GOT3 (cell line): Measurements from ENCODE around the gene ACVR1.
"Not testable (repeated sequence)": the region's sequence is repeated elsewhere in the genome, so short reads cannot be mapped to it uniquely, and the experiment has no call there.

ENCODE experiments used
- DNase-seq: peaks from one replicate; lab custom pipeline; 2025; ENCODE audit warnings: mixed read lengths; lab: John Stamatoyannopoulos, UW

The ACVR1 gene

GRCh38 chr2:157826644-157827043 lies 49.5 kb downstream of the ACVR1 start:
- DNase-seq: not testable (repeated sequence)

- DNase-seq: no peak
These were observed 50.2 kb downstream of the ACVR1 start for GRCh38 chr2:157825885-157826284.

- no peak for DNase-seq
These were observed 53.1 kb downstream of the ACVR1 start for GRCh38 chr2:157822993-157823392.

- no peak for DNase-seq
These were observed 53.6 kb downstream of the ACVR1 start for GRCh38 chr2:157822533-157822932.

GRCh38 chr2:157821519-157822131 lies 54.5 kb downstream of the ACVR1 start:
- no peak for DNase-seq

- DNase-seq: no peak
These were observed 55.9 kb downstream of the ACVR1 start for GRCh38 chr2:157820193-157820592.

GRCh38 chr2:157819761-157820160 lies 56.4 kb downstream of the ACVR1 start:
- no peak for DNase-seq

GRCh38 chr2:157818227-157818626 lies 57.9 kb downstream of the ACVR1 start:
- no peak for DNase-seq

- no peak for DNase-seq
These were observed 60.7 kb downstream of the ACVR1 start for GRCh38 chr2:157815421-157815820.

- no peak for DNase-seq
These were observed 62.7 kb downstream of the ACVR1 start for GRCh38 chr2:157813467-157813866.

GRCh38 chr2:157810037-157810436 lies 66.1 kb downstream of the ACVR1 start:
- no peak for DNase-seq

GRCh38 chr2:157809212-157809611 lies 66.9 kb downstream of the ACVR1 start:
- DNase-seq: no peak

- DNase-seq: no peak
These were observed 67.7 kb downstream of the ACVR1 start for GRCh38 chr2:157808421-157808820.

GRCh38 chr2:157806426-157807077 lies 69.6 kb downstream of the ACVR1 start:
- no peak for DNase-seq

GRCh38 chr2:157805519-157805918 lies 70.6 kb downstream of the ACVR1 start:
- DNase-seq: no peak

- no peak for DNase-seq
These were observed 71.8 kb downstream of the ACVR1 start for GRCh38 chr2:157804355-157804754.

- no peak for DNase-seq
These were observed 72.2 kb downstream of the ACVR1 start for GRCh38 chr2:157803952-157804351.

GRCh38 chr2:157803476-157803875 lies 72.7 kb downstream of the ACVR1 start:
- no peak for DNase-seq

GRCh38 chr2:157800838-157801495 lies 75.2 kb downstream of the ACVR1 start:
- no peak for DNase-seq

GRCh38 chr2:157793053-157793612 lies 83.0 kb downstream of the ACVR1 start:
- DNase-seq: no peak

GRCh38 chr2:157792335-157793052 lies 83.6 kb downstream of the ACVR1 start:
- DNase-seq: no peak

GRCh38 chr2:157790780-157791179 lies 85.3 kb downstream of the ACVR1 start:
- no peak for DNase-seq
